Calu3 (cell line): ENCODE measurements around the gene KBTBD8. TPM values are rescaled to one million over a fixed set of nuclear protein-coding genes. Genes with fewer than 3 reads are reported as not detected.

Experiments
- BruUV-seq: library from RNA; stranded (reverse); fragments of 400-500 nt; replicated peaks from 2 replicates; lab custom pipeline; 2021; lab: Mats Ljungman, UMichigan
- CTCF ChIA-PET: fragments of 300-600 bp; sonication (Branson Sonifier 250); formaldehyde crosslinking; loops from one replicate; lab custom pipeline; 2022; ENCODE audit warnings: antibody characterized with exemption; lab: Charles Lee
- DNase-seq: peaks from one replicate; pipeline ENCODE4 v3.0.0; 2022
- H3K27ac Mint-ChIP-seq: one replicate; pipeline ENCODE4 v1.8.0; 2022; ENCODE audit warnings: mixed read lengths; ENCODE audit not compliant: unreplicated experiment
- H3K27me3 Mint-ChIP-seq: one replicate; pipeline ENCODE4 v1.8.0; 2022; ENCODE audit warnings: mixed read lengths; ENCODE audit not compliant: unreplicated experiment
- H3K36me3 Mint-ChIP-seq: one replicate; pipeline ENCODE4 v1.8.0; 2022; ENCODE audit warnings: mild to moderate bottlenecking, moderate library complexity, mixed read lengths; ENCODE audit not compliant: insufficient read depth, unreplicated experiment
- H3K4me1 Mint-ChIP-seq: one replicate; pipeline ENCODE4 v1.8.0; 2022; ENCODE audit warnings: mild to moderate bottlenecking, low read depth, mixed read lengths; ENCODE audit not compliant: unreplicated experiment
- H3K4me3 Mint-ChIP-seq: one replicate; pipeline ENCODE4 v1.8.0; 2022; ENCODE audit warnings: mild to moderate bottlenecking, low read depth, moderate library complexity, mixed read lengths; ENCODE audit not compliant: unreplicated experiment
- H3K9me3 Mint-ChIP-seq: one replicate; pipeline ENCODE4 v1.8.0; 2022; ENCODE audit warnings: low read depth, mixed read lengths; ENCODE audit not compliant: unreplicated experiment
- CTCF ChIP-seq: fragments of 200-600 bp; IDR thresholded peaks from one replicate; pipeline ENCODE4 v1.8.0; 2022; ENCODE audit warnings: antibody characterized with exemption; ENCODE audit not compliant: unreplicated experiment
- intact Hi-C: fragments of 100-400 bp; cut with micrococcal nuclease; formaldehyde crosslinking; loops from one replicate; pipeline ENCODE4 v1.10.0; 2022; ENCODE audit not compliant: unreplicated experiment
- total RNA-seq: library from RNA; stranded (reverse); gene quantifications from 2 replicates; pipeline ENCODE4 v1.2.3, GENCODE V29; 2022

KBTBD8 gene
- total RNA-seq, 1 experiment from 2014 or later, result 4.1 TPM

DNA sequence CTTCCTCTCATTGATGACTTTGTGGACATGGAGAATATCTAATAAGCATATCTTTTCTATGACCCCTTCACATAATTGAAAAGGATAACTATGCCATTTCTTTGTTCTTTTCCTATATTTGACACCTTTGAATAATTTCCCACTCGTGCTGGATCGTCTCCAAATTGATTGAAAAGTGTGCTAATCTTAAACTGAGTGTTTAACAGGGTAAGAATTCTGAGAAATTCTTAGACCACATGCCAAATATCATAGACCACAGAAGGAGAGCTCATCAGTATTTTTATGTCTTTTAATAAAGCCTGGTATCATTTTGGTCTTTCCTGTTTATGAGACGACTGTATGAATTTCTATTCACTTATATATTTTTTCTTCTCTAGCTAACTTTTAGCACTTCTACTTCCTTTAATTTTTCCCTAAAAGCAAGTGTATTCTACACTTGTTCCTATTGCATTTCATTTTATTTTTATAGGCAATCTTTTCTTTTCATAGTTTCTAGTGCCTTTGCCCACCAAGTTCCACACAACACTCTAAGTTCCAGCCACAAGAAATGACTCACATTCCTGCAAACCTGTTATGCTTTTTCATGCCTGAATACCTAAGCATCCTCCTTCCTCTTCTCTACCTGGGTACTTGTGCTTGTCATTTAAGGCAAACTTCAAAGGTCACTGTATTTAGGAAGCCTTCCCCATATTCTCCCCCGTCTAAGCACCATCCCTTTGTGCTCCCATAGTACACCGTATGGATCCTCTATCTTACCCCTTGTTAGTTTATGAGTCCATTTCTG lies 30.1 kb downstream of the KBTBD8 start:
- H3K27me3 Mint-ChIP-seq, result peaks cover 11% of the 10 kb centered on the region
- CTCF ChIA-PET, result no interaction called here
- H3K9me3 Mint-ChIP-seq, result no peaks in the 10 kb centered on the region
- no peak for DNase-seq
- no peak overlapping the region for H3K4me3 Mint-ChIP-seq
- H3K4me1 Mint-ChIP-seq, result no peaks in the 10 kb centered on the region
- no peak overlapping the region for H3K27ac Mint-ChIP-seq
- intact Hi-C loops, result no loop called here
- no peaks in the 10 kb centered on the region for H3K36me3 Mint-ChIP-seq
- no peak for TF ChIP-seq CTCF
- no TSS peak for BruUV-seq

- no peak overlapping the region for H3K4me3 Mint-ChIP-seq
- no peaks in the 10 kb centered on the region for H3K9me3 Mint-ChIP-seq
- BruUV-seq, result no TSS peak
- DNase-seq, result no peak
- intact Hi-C loops, result no loop called here
- CTCF ChIA-PET, result no interaction called here
- no peak for TF ChIP-seq CTCF
- no peaks in the 10 kb centered on the region for H3K27me3 Mint-ChIP-seq
- H3K27ac Mint-ChIP-seq, result no peak overlapping the region
- H3K36me3 Mint-ChIP-seq, result no peaks in the 10 kb centered on the region
- H3K4me1 Mint-ChIP-seq, result no peaks in the 10 kb centered on the region
Observed at GRCh38 chr3:67030785-67031740, 33.0 kb downstream of the KBTBD8 start.

DNA sequence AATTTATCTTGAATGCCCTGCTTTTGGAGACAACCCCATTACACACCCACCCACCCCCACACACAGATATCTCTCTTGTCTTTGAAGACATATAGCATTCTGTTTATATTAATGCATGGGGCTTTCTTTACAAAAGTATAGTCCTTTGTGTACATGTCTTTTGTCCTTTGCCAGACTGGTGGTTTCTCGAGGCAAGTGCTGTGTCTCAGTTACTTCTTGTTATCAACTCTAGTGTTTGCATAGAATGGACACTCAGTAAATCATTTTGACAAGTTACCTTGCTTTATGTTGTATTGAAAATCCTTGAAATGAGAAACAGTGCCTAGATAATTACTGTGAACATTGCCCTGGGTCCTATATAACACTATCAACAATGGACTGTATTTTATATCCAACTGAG lies 33.9 kb downstream of the KBTBD8 start:
- Mint-ChIP-seq H3K9me3 (no peaks in the 10 kb centered on the region), H3K36me3 (no peaks in the 10 kb centered on the region), H3K27ac (no peak overlapping the region), H3K27me3 (no peaks in the 10 kb centered on the region), H3K4me3 (no peak overlapping the region), H3K4me1 (no peaks in the 10 kb centered on the region)
- CTCF ChIA-PET, result no interaction called here
- no peak for DNase-seq
- intact Hi-C loops, result no loop called here
- TF ChIP-seq CTCF, result no peak
- no TSS peak for BruUV-seq

- Mint-ChIP-seq H3K27ac (no peak overlapping the region), H3K4me3 (no peak overlapping the region), H3K9me3 (no peaks in the 10 kb centered on the region), H3K27me3 (no peaks in the 10 kb centered on the region), H3K36me3 (no peaks in the 10 kb centered on the region), H3K4me1 (no peaks in the 10 kb centered on the region)
- CTCF ChIA-PET, result no interaction called here
- intact Hi-C loops, result no loop called here
- TF ChIP-seq CTCF, result no peak
- no TSS peak for BruUV-seq
- DNase-seq, result no peak
Observed at GRCh38 chr3:67033079-67033478, 35.0 kb downstream of the KBTBD8 start.
